Kidney (tissue), 14 donors: ENCODE measurements around the gene CRIP2. TPM values are rescaled to one million over a fixed set of nuclear protein-coding genes. Genes with fewer than 3 reads are reported as not detected.

ENCODE experiments used
- DNase-seq, 5 donors: peaks; one replicate each; pipeline ENCODE4 v3.0.0-alpha.2; 2013 to 2020
- FAIRE-seq: peaks from 2 replicates; lab custom pipeline; 2012; peaks lifted over from hg19 to GRCh38; lab: Jason Lieb, UNC
- H3K27ac ChIP-seq, 2 donors: one replicate each; pipeline ENCODE4 v1.7.0; 2013; ENCODE audit warnings: low read depth in 2 of 2, low read length in 2 of 2, inconsistent platforms in 1 of 2
- H3K27me3 ChIP-seq: one replicate; pipeline ENCODE4 v1.7.1; 2013; ENCODE audit warnings: low read length, inconsistent platforms; ENCODE audit not compliant: control insufficient read depth, insufficient read depth
- H3K36me3 ChIP-seq, 3 donors: one replicate each; pipeline versions ENCODE4 v1.7.0 to v1.7.1; 2013; ENCODE audit warnings: low read length in 3 of 3, control low read depth in 1 of 3, inconsistent platforms in 1 of 3; ENCODE audit not compliant: insufficient read depth in 3 of 3, control insufficient read depth in 2 of 3
- H3K4me1 ChIP-seq, 3 donors: one replicate each; pipeline versions ENCODE4 v1.7.0 to v1.7.1; 2013; ENCODE audit warnings: low read length in 3 of 3, inconsistent platforms in 1 of 3, low read depth in 1 of 3; ENCODE audit not compliant: control insufficient read depth in 2 of 3, insufficient read depth in 2 of 3
- H3K4me3 ChIP-seq, 3 donors: one replicate each; pipeline versions ENCODE4 v1.7.0 to v1.8.1; 2013; ENCODE audit warnings: low read length in 3 of 3, control low read depth in 1 of 3, inconsistent platforms in 1 of 3
- H3K9ac ChIP-seq, 3 donors: one replicate each; pipeline versions ENCODE4 v1.7.0 to v1.7.1; 2013; ENCODE audit warnings: low read length in 3 of 3, control low read depth in 1 of 3, inconsistent platforms in 1 of 3
- H3K9me3 ChIP-seq, 3 donors: one replicate each; pipeline versions ENCODE4 v1.7.0 to v1.7.1; 2013; ENCODE audit warnings: low read length in 3 of 3, control low read depth in 1 of 3, inconsistent platforms in 1 of 3; ENCODE audit not compliant: control insufficient read depth in 2 of 3, insufficient read depth in 1 of 3
- CTCF ChIP-seq: IDR thresholded peaks from 3 replicates; pipeline ENCODE4 v1.5.1; 2012; ENCODE audit warnings: mild to moderate bottlenecking, moderate library complexity, borderline replicate concordance; ENCODE audit not compliant: insufficient read depth; ENCODE audit errors: extremely low read depth
- intact Hi-C: fragments of 100-400 bp; cut with DNase I; formaldehyde crosslinking; loops from one replicate; pipeline ENCODE4 v1.11.1; 2022
- polyA plus RNA-seq: library from polyadenylated mRNA; stranded (reverse); fragments of 350-450 nt; fragmentation: Illumina TruSeq; extraction: RNeasy Lipid Tissue Mini Kit (QIAGEN cat#74804); gene quantifications from one replicate; pipeline ENCODE4 v1.2.3, GENCODE V29; 2014; ENCODE audit warnings: low read depth, low replicate concordance; ENCODE audit not compliant: insufficient read depth
- total RNA-seq: library from RNA; stranded (reverse); fragmentation: NEBNext Ultra II Directional; extraction: Animal tissue kit (Norgen Biotek cat#: 25700); gene quantifications from one replicate; pipeline ENCODE4 v1.2.1, GENCODE V29; 2021
- donor health status: control.
- donor health status: control.
- donor health status: control.
- donor health status: control.
- donor health status: control.
- donor health status: DM: yes; HTN: yes; CAD: no.
- donor health status: Normal renal cell carcinoma (clear cell type).

The CRIP2 gene
- total and polyA plus RNA-seq, 2 donors from 2014 or later = 338 to 357 TPM

DNA sequence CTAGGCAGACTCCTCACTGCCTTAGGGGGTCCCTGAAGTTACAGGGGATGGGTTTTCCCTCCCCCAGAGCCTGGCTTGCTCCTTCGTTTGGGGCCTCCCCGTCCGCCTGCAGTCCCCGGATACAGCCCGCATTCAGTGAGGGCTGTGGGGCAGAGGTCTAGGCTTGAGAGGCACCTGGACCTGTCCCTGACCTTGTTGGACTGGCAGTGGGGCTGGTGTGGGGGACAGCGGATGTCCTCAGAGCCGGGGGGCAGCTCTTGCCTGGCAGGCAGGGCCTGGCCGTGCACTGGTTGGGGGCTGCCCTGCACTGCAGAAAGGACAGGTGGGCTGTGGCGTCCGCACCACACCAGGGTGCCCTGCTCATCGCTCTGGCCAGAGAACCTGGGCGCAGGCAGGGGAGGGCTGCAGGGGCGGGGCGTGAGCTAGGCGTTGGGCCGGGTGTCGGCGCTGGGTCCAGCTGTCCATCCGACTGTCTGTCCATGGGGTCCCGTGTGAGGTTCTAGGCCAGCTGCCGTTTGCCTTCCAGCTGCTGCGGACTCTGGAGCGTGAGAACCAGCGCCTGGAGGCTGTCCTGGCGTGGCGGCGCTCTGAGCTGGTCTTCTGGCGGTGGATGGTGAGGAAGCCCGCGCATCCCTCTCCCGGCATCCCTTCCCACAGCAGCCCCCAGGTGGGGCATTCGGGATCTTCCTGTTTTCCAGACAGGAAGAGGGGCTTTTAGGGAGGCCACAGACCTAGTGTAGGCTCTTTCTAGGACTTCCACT, 22.4 kb downstream of the CRIP2 start:
- TF ChIP-seq CTCF = no peak
- intact Hi-C loops = no loop called here
- Histone ChIP-seq H3K4me1 (no peaks in the 10 kb centered on the region), H3K4me3 (no peak overlapping the region), H3K27ac (no peak overlapping the region), H3K27me3 (no peaks in the 10 kb centered on the region), H3K9ac (no peak overlapping the region), H3K36me3 (no peaks in the 10 kb centered on the region), H3K9me3 (no peaks in the 10 kb centered on the region)
- FAIRE-seq = no peak
- peak in 1 of 5 donors; percentile 69 for DNase-seq

- Histone ChIP-seq H3K27me3 (no peaks in the 10 kb centered on the region), H3K9ac (no peak overlapping the region), H3K36me3 (no peaks in the 10 kb centered on the region), H3K27ac (no peak overlapping the region), H3K4me3 (no peak overlapping the region), H3K9me3 (no peaks in the 10 kb centered on the region), H3K4me1 (no peaks in the 10 kb centered on the region)
- intact Hi-C loops = no loop called here
- no peak for FAIRE-seq
- TF ChIP-seq CTCF = no peak
- DNase-seq = peak in 4 of 5 donors; percentile 14 to 77 (median 41)
Measured at GRCh38 chr14:105497671-105498429, 23.2 kb downstream of the CRIP2 start.

GRCh38 chr14:105498430-105499255, 24.0 kb downstream of the CRIP2 start:
- DNase-seq (peak in 1 of 5 donors; percentile 70), FAIRE-seq (no peak)
- no peaks in the 10 kb centered on the region for H3K9me3 ChIP-seq
- TF ChIP-seq CTCF = no peak
- no peak overlapping the region for H3K27ac ChIP-seq
- no peaks in the 10 kb centered on the region for H3K4me1 ChIP-seq
- H3K36me3 ChIP-seq = no peaks in the 10 kb centered on the region
- no peaks in the 10 kb centered on the region for H3K27me3 ChIP-seq
- H3K4me3 ChIP-seq = no peak overlapping the region
- H3K9ac ChIP-seq = no peak overlapping the region
- intact Hi-C loops = no loop called here
